Upper lobe of right lung (tissue), 1 donor: ENCODE data around the gene ZNF362. TPM values are rescaled to one million over a fixed set of nuclear protein-coding genes. Genes with fewer than 3 reads are reported as not detected.

Experiments used
- ATAC-seq: fragments of 200-7000 bp; cut with Tn5 transposase; one replicate; pipeline ENCODE4 v1.9.1; 2020; ENCODE audit warnings: mild to moderate bottlenecking, moderate library complexity
- DNase-seq: peaks from one replicate; pipeline ENCODE4 v3.0.0-alpha.2; 2020
- H3K27ac ChIP-seq: fragments of 200-600 bp; one replicate; pipeline ENCODE4 v1.8.0; 2022
- H3K27me3 ChIP-seq: fragments of 200-600 bp; one replicate; pipeline ENCODE4 v1.8.0; 2022; ENCODE audit warnings: mild to moderate bottlenecking
- H3K36me3 ChIP-seq: fragments of 200-600 bp; one replicate; pipeline ENCODE4 v1.8.0; 2022
- H3K4me1 ChIP-seq: fragments of 200-600 bp; one replicate; pipeline ENCODE4 v1.8.0; 2022
- H3K4me3 ChIP-seq: fragments of 200-600 bp; one replicate; pipeline ENCODE4 v1.8.0; 2022; ENCODE audit warnings: mild to moderate bottlenecking
- H3K9me3 ChIP-seq: fragments of 200-600 bp; one replicate; pipeline ENCODE4 v1.8.0; 2022
- intact Hi-C: fragments of 100-400 bp; cut with DNase I; formaldehyde crosslinking; loops from one replicate; pipeline ENCODE4 v1.11.0; 2022
- total RNA-seq: library from RNA; stranded (reverse); fragmentation: NEBNext Ultra II Directional; extraction: Animal tissue kit (Norgen Biotek cat#: 25700); gene quantifications from one replicate; pipeline ENCODE4 v1.2.1, GENCODE V29; 2021
- TF ChIP-seq, protein P1 (sequence below): fragments of 200-600 bp; IDR thresholded peaks from one replicate; pipeline ENCODE4 v1.8.0; 2022; ENCODE audit warnings: antibody characterized with exemption
- donor health status: DM: no; HTN: yes; CAD: no; lungs with severe emphysema.

Gene ZNF362
- total RNA-seq, 1 donor from 2014 or later = 31.8 TPM

DNA sequence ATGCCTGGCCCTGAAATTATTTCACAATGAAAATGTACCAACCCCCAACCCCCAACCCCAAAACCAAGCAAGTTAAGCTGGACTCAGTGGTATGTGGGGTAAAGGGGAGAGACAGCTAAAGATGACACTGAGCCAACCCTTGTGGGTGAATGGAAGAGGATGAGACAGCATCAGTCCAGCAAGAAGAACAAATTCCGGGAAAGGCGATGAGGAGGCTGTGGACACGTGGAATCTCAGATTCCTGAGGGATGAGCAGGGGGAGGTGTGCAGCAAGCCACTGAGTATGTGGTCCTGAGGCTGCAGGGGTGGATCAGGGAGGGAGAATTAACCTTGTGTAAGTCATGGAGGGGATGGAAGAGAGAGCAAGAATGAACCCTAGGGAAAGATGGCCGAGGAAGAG is 14.4 kb upstream of the ZNF362 start:
- H3K36me3 ChIP-seq = no peaks in the 10 kb centered on the region
- DNase-seq (no peak), ATAC-seq (no peak)
- H3K4me1 ChIP-seq = no peaks in the 10 kb centered on the region
- H3K27me3 ChIP-seq = no peaks in the 10 kb centered on the region
- intact Hi-C loops = no loop called here
- no peak overlapping the region for H3K27ac ChIP-seq
- TF ChIP-seq, protein P1, sequence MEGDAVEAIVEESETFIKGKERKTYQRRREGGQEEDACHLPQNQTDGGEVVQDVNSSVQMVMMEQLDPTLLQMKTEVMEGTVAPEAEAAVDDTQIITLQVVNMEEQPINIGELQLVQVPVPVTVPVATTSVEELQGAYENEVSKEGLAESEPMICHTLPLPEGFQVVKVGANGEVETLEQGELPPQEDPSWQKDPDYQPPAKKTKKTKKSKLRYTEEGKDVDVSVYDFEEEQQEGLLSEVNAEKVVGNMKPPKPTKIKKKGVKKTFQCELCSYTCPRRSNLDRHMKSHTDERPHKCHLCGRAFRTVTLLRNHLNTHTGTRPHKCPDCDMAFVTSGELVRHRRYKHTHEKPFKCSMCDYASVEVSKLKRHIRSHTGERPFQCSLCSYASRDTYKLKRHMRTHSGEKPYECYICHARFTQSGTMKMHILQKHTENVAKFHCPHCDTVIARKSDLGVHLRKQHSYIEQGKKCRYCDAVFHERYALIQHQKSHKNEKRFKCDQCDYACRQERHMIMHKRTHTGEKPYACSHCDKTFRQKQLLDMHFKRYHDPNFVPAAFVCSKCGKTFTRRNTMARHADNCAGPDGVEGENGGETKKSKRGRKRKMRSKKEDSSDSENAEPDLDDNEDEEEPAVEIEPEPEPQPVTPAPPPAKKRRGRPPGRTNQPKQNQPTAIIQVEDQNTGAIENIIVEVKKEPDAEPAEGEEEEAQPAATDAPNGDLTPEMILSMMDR = no peak
- no peaks in the 10 kb centered on the region for H3K9me3 ChIP-seq
- no peak overlapping the region for H3K4me3 ChIP-seq

DNA sequence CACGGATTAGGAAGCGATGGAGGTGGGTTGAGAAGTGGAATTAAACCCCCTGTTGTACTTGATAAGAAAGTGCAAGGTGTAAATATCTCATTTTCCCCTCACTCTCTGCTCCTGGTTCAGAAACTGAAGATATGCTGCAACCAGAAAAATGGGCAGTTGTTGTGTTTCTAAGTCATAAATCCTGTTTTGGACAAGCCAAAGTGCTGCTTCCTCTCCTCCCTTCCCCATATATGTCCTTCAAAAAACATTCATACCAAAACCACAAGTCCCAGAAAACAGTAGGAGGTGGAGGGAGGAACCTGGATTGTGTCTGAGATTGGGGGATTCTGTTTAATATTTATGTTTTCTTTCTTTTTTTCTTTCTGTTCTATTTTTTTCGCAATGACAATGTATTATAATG is 13.6 kb upstream of the ZNF362 start:
- TF ChIP-seq, protein P1 = no peak
- H3K27me3 ChIP-seq = no peaks in the 10 kb centered on the region
- H3K4me3 ChIP-seq = no peak overlapping the region
- no peak overlapping the region for H3K27ac ChIP-seq
- no peaks in the 10 kb centered on the region for H3K4me1 ChIP-seq
- no peaks in the 10 kb centered on the region for H3K9me3 ChIP-seq
- intact Hi-C loops = no loop called here
- no peak for ATAC-seq
- no peaks in the 10 kb centered on the region for H3K36me3 ChIP-seq
- DNase-seq = no peak

DNA sequence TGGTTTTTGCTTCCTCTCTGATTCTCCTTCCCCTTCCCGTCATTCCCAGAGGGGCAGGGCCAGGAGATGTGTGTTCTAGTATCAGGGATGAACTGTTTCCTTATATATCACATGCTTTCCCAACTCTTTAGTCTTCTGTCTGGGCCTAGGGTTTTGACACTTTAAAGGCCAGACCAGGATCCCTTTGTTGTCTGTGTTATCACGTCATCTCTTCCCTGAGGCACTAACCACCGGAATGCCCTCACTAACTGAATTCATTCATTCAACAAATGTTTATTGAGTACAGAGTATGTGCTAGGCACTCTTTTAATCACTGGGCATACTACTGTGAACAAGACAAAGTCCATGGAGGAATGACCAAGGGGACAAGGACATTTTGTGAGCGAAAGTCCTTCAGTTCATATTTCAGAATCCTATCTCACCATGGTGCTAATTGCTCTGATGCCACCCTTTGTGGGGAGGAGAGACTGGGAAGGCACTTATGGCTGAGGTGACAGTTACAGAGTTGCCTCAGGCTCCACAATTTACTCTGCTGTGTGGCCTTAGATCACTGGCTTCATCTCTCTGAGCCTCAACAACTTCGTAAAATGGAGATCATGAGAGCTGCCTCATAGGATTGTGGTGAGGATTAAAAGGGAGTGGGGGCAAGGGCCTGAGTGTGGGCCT is 12.0 kb upstream of the ZNF362 start:
- no peaks in the 10 kb centered on the region for H3K36me3 ChIP-seq
- ATAC-seq (no peak), DNase-seq (no peak)
- H3K27me3 ChIP-seq = no peaks in the 10 kb centered on the region
- no peaks in the 10 kb centered on the region for H3K4me1 ChIP-seq
- H3K4me3 ChIP-seq = no peak overlapping the region
- TF ChIP-seq, protein P1 = no peak
- no peaks in the 10 kb centered on the region for H3K9me3 ChIP-seq
- intact Hi-C loops = no loop called here
- H3K27ac ChIP-seq = no peak overlapping the region

DNA sequence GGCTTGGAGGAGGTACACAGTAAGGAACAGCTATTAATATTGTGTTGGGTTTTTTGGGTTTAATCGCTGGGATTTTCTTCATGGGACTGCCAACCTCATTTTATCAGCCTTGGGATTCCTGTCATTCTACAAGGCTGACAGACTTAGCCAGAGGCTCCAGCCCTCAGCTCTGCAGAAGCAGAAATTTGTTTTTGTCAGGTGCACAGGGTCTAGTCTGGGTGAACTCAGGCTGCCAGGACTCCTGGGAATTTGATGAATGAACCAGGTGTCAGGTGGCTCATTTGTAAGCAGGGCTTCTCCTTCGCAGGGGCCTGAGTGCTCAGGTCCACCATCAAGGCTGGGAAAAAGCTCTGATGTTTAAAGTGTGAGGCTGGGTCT is 11.5 kb upstream of the ZNF362 start:
- intact Hi-C loops = no loop called here
- H3K9me3 ChIP-seq = no peaks in the 10 kb centered on the region
- no peaks in the 10 kb centered on the region for H3K36me3 ChIP-seq
- no peaks in the 10 kb centered on the region for H3K27me3 ChIP-seq
- no peak overlapping the region for H3K27ac ChIP-seq
- DNase-seq (no peak), ATAC-seq (no peak)
- TF ChIP-seq, protein P1 = no peak
- no peaks in the 10 kb centered on the region for H3K4me1 ChIP-seq
- H3K4me3 ChIP-seq = no peak overlapping the region

DNA sequence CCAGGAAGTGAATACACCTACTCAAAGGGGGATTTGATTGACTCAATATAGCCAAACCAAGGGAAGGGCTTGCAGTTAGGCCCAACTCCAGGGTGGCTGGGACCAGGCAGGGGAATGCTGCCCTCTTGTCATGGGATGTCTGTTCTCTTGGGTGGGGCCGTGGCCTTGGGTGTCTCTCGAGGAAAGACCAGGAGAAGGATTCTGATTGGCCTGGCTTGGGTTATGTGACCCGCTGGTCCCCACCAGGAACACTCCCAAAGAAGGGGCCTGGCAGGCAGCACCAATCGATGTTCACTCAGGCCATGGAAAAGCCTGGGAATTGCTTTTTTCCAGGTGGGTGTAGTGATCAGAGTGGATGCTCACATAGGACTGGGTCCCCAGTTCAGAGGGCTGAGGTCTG is 10.1 kb upstream of the ZNF362 start:
- H3K9me3 ChIP-seq = no peaks in the 10 kb centered on the region
- no peaks in the 10 kb centered on the region for H3K4me1 ChIP-seq
- ATAC-seq = no peak
- no peak for DNase-seq
- no peak overlapping the region for H3K4me3 ChIP-seq
- TF ChIP-seq, protein P1 = no peak
- H3K27ac ChIP-seq = no peak overlapping the region
- intact Hi-C loops = no loop called here
- no peaks in the 10 kb centered on the region for H3K36me3 ChIP-seq
- no peaks in the 10 kb centered on the region for H3K27me3 ChIP-seq

DNA sequence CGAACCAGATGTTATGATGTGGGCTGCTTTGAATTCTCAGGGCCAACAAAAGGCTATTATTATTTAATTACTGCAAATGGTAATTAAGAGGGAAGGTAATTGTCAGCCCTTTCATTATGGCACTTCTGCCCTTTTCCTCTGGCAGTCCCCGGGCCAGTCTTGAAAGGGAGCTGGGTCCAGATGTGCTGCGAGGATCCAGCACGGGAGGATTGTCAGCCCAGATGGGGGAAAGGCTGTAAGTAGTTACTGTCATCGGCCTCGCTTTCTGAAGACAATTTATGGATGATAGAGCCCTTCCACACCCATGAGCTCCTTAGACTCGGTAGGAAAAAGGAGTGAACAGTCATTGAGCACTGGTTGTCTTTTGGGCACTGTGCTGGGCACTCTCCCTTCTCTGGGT is 8.7 kb upstream of the ZNF362 start:
- Histone ChIP-seq H3K27me3 (no peaks in the 10 kb centered on the region), H3K27ac (no peak overlapping the region), H3K36me3 (no peaks in the 10 kb centered on the region), H3K4me3 (no peak overlapping the region), H3K9me3 (no peaks in the 10 kb centered on the region), H3K4me1 (no peaks in the 10 kb centered on the region)
- DNase-seq = no peak
- TF ChIP-seq, protein P1 = no peak
- intact Hi-C loops = no loop called here
- no peak for ATAC-seq
